ENCODE results near the gene GPC2. TPM values are rescaled to one million over a fixed set of nuclear protein-coding genes. Genes with fewer than 3 reads are reported as not detected.
"Not testable (repeated sequence)": the region's sequence is repeated elsewhere in the genome, so short reads cannot be mapped to it uniquely, and the experiment has no call there.

The GPC2 gene
- polyA plus RNA-seq, 2 donors = 1.1 to 2.2 TPM

DNA sequence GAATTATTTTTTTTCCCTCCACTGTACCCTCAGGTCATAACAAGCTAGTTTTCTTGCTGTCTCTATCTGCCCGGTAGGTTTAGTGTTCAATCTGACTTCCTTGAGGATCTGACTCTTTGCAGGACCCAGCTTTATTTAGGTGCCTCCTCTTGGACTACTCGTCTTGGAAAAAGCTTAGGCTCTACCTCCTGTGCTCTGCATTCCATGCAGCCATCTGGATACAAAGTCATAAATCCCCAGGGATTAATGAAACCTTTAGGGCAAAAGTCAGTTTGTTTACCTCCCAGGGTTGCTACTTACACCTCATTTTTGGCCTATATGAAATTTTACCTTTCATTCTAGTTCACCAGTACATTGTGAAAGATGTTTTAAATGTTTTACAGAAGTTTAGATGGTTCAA is 8.5 kb upstream of the GPC2 start:
- Histone ChIP-seq H3K27ac (ENCODE audit: low read depth in 2 of 2, low read length in 1 of 2) (no peak overlapping the region), H3K4me3 (ENCODE audit: low read depth in 1 of 2, low read length in 2 of 2) (no peak overlapping the region), H3K9me3 (ENCODE audit: control insufficient read depth in 2 of 2, insufficient read depth in 1 of 2, low read depth in 1 of 2, low read length in 1 of 2) (no peaks in the 10 kb centered on the region), H3K27me3 (ENCODE audit: control insufficient read depth in 1 of 2, insufficient read depth in 2 of 2, low read length in 2 of 2) (no peaks in the 10 kb centered on the region), H3K36me3 (ENCODE audit: control insufficient read depth in 2 of 2, insufficient read depth in 2 of 2, low read length in 1 of 2) (no peaks in the 10 kb centered on the region), H3K4me1 (ENCODE audit: control insufficient read depth in 2 of 2, insufficient read depth in 2 of 2, low read length in 1 of 2) (no peaks in the 10 kb centered on the region)
- WGBS, 2 donors = 53 to 60% methylated on average over 2 of the region's 2 CpGs

- not testable (repeated sequence) for H3K27ac ChIP-seq (ENCODE audit: low read depth in 2 of 2, low read length in 1 of 2); H3K36me3 ChIP-seq (ENCODE audit: control insufficient read depth in 2 of 2, insufficient read depth in 2 of 2, low read length in 1 of 2); H3K4me3 ChIP-seq (ENCODE audit: low read depth in 1 of 2, low read length in 2 of 2); H3K27me3 ChIP-seq (ENCODE audit: control insufficient read depth in 1 of 2, insufficient read depth in 2 of 2, low read length in 2 of 2); H3K4me1 ChIP-seq (ENCODE audit: control insufficient read depth in 2 of 2, insufficient read depth in 2 of 2, low read length in 1 of 2); H3K9me3 ChIP-seq (ENCODE audit: control insufficient read depth in 2 of 2, insufficient read depth in 1 of 2, low read depth in 1 of 2, low read length in 1 of 2)
- 61 to 64% methylated on average over 6 of the region's 6 CpGs for WGBS, 2 donors
Measured at GRCh38 chr7:100183090-100183489, 5.9 kb upstream of the GPC2 start.

DNA sequence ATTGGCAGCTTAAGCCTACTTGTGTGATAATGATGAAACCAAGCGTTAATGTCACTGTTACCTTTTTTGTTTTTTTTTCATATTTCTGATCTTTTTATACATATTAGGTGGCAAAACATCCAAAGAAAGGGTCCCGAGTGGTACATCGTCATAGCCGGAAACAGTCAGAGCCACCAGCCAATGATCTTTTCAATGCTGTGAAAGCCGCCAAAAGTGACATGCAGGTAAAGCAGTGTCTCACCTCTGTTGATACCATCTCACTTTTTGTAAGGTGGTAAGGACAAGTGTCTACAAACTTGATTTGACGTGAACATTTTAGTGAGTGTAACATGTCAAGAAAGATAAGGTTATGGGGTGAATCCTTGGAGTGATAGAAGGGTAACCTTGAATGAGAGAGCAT is 5.4 kb upstream of the GPC2 start:
- not testable (repeated sequence) for H3K27me3 ChIP-seq (ENCODE audit: control insufficient read depth in 1 of 2, insufficient read depth in 2 of 2, low read length in 2 of 2); H3K27ac ChIP-seq (ENCODE audit: low read depth in 2 of 2, low read length in 1 of 2); H3K36me3 ChIP-seq (ENCODE audit: control insufficient read depth in 2 of 2, insufficient read depth in 2 of 2, low read length in 1 of 2); H3K4me1 ChIP-seq (ENCODE audit: control insufficient read depth in 2 of 2, insufficient read depth in 2 of 2, low read length in 1 of 2); H3K9me3 ChIP-seq (ENCODE audit: control insufficient read depth in 2 of 2, insufficient read depth in 1 of 2, low read depth in 1 of 2, low read length in 1 of 2); H3K4me3 ChIP-seq (ENCODE audit: low read depth in 1 of 2, low read length in 2 of 2)
- WGBS, 2 donors = 78 to 81% methylated on average over 6 of the region's 6 CpGs

DNA sequence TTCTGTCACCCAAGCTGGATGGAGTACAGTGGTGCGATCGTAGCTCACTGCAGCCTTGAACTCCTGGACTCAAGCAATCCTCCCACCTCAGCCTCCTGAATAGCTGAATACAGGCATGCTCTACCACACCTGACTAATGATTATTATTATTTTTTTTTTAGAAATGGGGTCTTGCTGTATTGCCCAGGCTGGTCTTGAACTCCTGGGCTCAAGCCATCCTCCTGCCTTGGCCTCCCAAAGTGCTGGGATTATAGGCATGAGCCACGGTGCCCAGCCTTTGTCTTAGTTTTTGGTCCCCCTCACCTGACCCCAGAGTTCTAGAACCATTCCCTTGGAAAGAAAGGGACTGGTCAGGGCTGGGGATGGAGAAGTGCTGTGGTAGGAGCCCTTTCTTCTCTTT is 2.9 kb upstream of the GPC2 start:
- not testable (repeated sequence) for H3K36me3 ChIP-seq (ENCODE audit: control insufficient read depth in 2 of 2, insufficient read depth in 2 of 2, low read length in 1 of 2); H3K4me1 ChIP-seq (ENCODE audit: control insufficient read depth in 2 of 2, insufficient read depth in 2 of 2, low read length in 1 of 2); H3K27ac ChIP-seq (ENCODE audit: low read depth in 2 of 2, low read length in 1 of 2); H3K4me3 ChIP-seq (ENCODE audit: low read depth in 1 of 2, low read length in 2 of 2); H3K27me3 ChIP-seq (ENCODE audit: control insufficient read depth in 1 of 2, insufficient read depth in 2 of 2, low read length in 2 of 2); H3K9me3 ChIP-seq (ENCODE audit: control insufficient read depth in 2 of 2, insufficient read depth in 1 of 2, low read depth in 1 of 2, low read length in 1 of 2)
- WGBS, 2 donors = 98% methylated on average over 3 of the region's 3 CpGs

DNA sequence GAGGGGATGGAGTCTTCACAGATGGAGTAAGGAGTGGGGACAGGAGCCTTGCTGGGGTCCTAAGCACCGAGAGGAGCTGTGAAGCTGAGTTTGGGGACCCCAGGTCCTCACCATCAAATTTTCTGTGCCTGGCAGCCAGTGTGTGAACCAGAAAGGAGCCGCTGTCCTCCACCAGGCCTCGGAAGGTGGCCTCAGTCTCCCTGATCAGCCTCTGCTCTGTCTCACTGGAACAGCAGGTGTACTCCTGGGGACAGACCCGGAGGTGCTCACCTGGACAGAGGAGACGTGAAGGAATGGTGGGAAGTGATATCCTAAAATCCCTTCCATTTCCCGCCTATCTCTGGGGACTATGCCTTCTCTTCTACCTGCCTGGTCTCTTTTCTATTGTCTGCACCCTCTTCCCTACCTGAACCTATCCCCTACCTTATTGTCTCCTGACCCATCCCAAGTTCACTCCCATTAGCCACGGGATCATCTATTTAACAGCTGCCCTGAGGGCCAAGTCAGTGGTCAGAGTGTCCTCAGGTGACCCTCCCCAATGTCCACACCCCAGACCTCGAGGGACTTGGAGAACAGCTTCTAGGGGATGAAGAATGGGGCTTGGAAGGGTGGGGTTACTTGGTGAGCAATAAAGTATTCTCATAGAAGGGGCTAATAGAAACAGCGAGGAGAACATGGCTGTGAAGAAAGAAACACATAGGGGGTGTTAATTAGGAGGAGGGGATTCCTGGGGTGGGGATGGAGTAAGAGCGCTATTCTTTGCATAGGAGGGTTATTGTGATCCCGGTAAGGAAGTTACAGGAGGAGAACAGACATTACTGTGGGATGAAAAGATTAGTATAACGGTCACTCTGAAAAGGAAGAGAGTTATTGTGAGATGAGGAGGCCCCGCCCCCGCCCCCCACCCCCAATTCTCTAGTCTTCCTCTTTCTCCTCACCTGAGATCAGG is 811 bp downstream of the GPC2 start:
- no peak overlapping the region for H3K27ac ChIP-seq (ENCODE audit: low read depth in 2 of 2, low read length in 1 of 2)
- 49 to 54% methylated on average over 14 of the region's 14 CpGs for WGBS, 2 donors

GRCh38 chr7:100175296-100175935 is 1.8 kb downstream of the GPC2 start:
- Histone ChIP-seq H3K9me3 (ENCODE audit: control insufficient read depth in 2 of 2, insufficient read depth in 1 of 2, low read depth in 1 of 2, low read length in 1 of 2) (peaks cover 4 to 5% of the 10 kb centered on the region in 2 donors), H3K4me3 (ENCODE audit: low read depth in 1 of 2, low read length in 2 of 2) (no peak overlapping the region), H3K27me3 (ENCODE audit: control insufficient read depth in 1 of 2, insufficient read depth in 2 of 2, low read length in 2 of 2) (no peaks in the 10 kb centered on the region), H3K27ac (ENCODE audit: low read depth in 2 of 2, low read length in 1 of 2) (no peak overlapping the region), H3K4me1 (ENCODE audit: control insufficient read depth in 2 of 2, insufficient read depth in 2 of 2, low read length in 1 of 2) (peaks cover 2 to 6% of the 10 kb centered on the region in 2 donors), H3K36me3 (ENCODE audit: control insufficient read depth in 2 of 2, insufficient read depth in 2 of 2, low read length in 1 of 2) (no peaks in the 10 kb centered on the region)
- 93 to 94% methylated on average over 14 of the region's 14 CpGs for WGBS, 2 donors

More for the DNA sequence above, 811 bp downstream of the GPC2 start:
- peaks cover 4 to 5% of the 10 kb centered on the region in 2 donors for H3K9me3 ChIP-seq (ENCODE audit: control insufficient read depth in 2 of 2, insufficient read depth in 1 of 2, low read depth in 1 of 2, low read length in 1 of 2)
- peak overlapping the region in 1 of 2 donors; percentile 38 for H3K4me3 ChIP-seq (ENCODE audit: low read depth in 1 of 2, low read length in 2 of 2)
- H3K36me3 ChIP-seq (ENCODE audit: control insufficient read depth in 2 of 2, insufficient read depth in 2 of 2, low read length in 1 of 2) = no peaks in the 10 kb centered on the region
- H3K4me1 ChIP-seq (ENCODE audit: control insufficient read depth in 2 of 2, insufficient read depth in 2 of 2, low read length in 1 of 2) = peaks cover 2 to 6% of the 10 kb centered on the region in 2 donors
- no peaks in the 10 kb centered on the region for H3K27me3 ChIP-seq (ENCODE audit: control insufficient read depth in 1 of 2, insufficient read depth in 2 of 2, low read length in 2 of 2)

GRCh38 chr7:100174582-100174981 is 2.6 kb downstream of the GPC2 start:
- Histone ChIP-seq H3K27ac (ENCODE audit: low read depth in 2 of 2, low read length in 1 of 2) (no peak overlapping the region), H3K27me3 (ENCODE audit: control insufficient read depth in 1 of 2, insufficient read depth in 2 of 2, low read length in 2 of 2) (no peaks in the 10 kb centered on the region), H3K4me1 (ENCODE audit: control insufficient read depth in 2 of 2, insufficient read depth in 2 of 2, low read length in 1 of 2) (peaks cover 2 to 6% of the 10 kb centered on the region in 2 donors), H3K9me3 (ENCODE audit: control insufficient read depth in 2 of 2, insufficient read depth in 1 of 2, low read depth in 1 of 2, low read length in 1 of 2) (peaks cover 4 to 5% of the 10 kb centered on the region in 2 donors), H3K36me3 (ENCODE audit: control insufficient read depth in 2 of 2, insufficient read depth in 2 of 2, low read length in 1 of 2) (no peaks in the 10 kb centered on the region), H3K4me3 (ENCODE audit: low read depth in 1 of 2, low read length in 2 of 2) (no peak overlapping the region)
- WGBS, 2 donors = 85 to 93% methylated on average over 5 of the region's 5 CpGs

GRCh38 chr7:100173806-100174495 is 3.2 kb downstream of the GPC2 start:
- Histone ChIP-seq H3K36me3 (ENCODE audit: control insufficient read depth in 2 of 2, insufficient read depth in 2 of 2, low read length in 1 of 2) (no peaks in the 10 kb centered on the region), H3K4me1 (ENCODE audit: control insufficient read depth in 2 of 2, insufficient read depth in 2 of 2, low read length in 1 of 2) (peaks cover 2 to 6% of the 10 kb centered on the region in 2 donors), H3K27me3 (ENCODE audit: control insufficient read depth in 1 of 2, insufficient read depth in 2 of 2, low read length in 2 of 2) (no peaks in the 10 kb centered on the region), H3K4me3 (ENCODE audit: low read depth in 1 of 2, low read length in 2 of 2) (no peak overlapping the region), H3K27ac (ENCODE audit: low read depth in 2 of 2, low read length in 1 of 2) (no peak overlapping the region), H3K9me3 (ENCODE audit: control insufficient read depth in 2 of 2, insufficient read depth in 1 of 2, low read depth in 1 of 2, low read length in 1 of 2) (peaks cover 4 to 5% of the 10 kb centered on the region in 2 donors)
- WGBS, 2 donors = 87 to 89% methylated on average over 11 of the region's 11 CpGs

- H3K27me3 ChIP-seq (ENCODE audit: control insufficient read depth in 1 of 2, insufficient read depth in 2 of 2, low read length in 2 of 2) = no peaks in the 10 kb centered on the region
- H3K27ac ChIP-seq (ENCODE audit: low read depth in 2 of 2, low read length in 1 of 2) = no peak overlapping the region
- no peaks in the 10 kb centered on the region for H3K9me3 ChIP-seq (ENCODE audit: control insufficient read depth in 2 of 2, insufficient read depth in 1 of 2, low read depth in 1 of 2, low read length in 1 of 2)
- H3K4me1 ChIP-seq (ENCODE audit: control insufficient read depth in 2 of 2, insufficient read depth in 2 of 2, low read length in 1 of 2) = peaks cover 7% of the 10 kb centered on the region in 2 donors
- 16 to 23% methylated on average over 20 to 22 of the region's 22 CpGs for WGBS, 2 donors
- no peaks in the 10 kb centered on the region for H3K36me3 ChIP-seq (ENCODE audit: control insufficient read depth in 2 of 2, insufficient read depth in 2 of 2, low read length in 1 of 2)
- peak overlapping the region in 1 of 2 donors; percentile 47 for H3K4me3 ChIP-seq (ENCODE audit: low read depth in 1 of 2, low read length in 2 of 2)
Measured at GRCh38 chr7:100171840-100172239, 5.3 kb downstream of the GPC2 start.

Measured in esophagus (tissue), 2 donors.